GM12878 (cell line): ENCODE data around the gene AKT1S1. TPM values are rescaled to one million over a fixed set of nuclear protein-coding genes. Genes with fewer than 3 reads are reported as not detected.
A peak's percentile ranks its signal among the peaks of the same experiment; 100 is the strongest.

ENCODE experiments used
- ATF2 ChIP-seq: IDR thresholded peaks from 2 replicates; pipeline ENCODE4 v1.6.1; 2012; ENCODE audit warnings: low read length, inconsistent platforms
- BCLAF1 ChIP-seq: fragments of 450-650 bp; IDR thresholded peaks from 2 replicates; pipeline ENCODE4 v1.6.1; 2017; ENCODE audit warnings: antibody characterized with exemption, mild to moderate bottlenecking, moderate library complexity
- CEBPZ ChIP-seq: fragments of 150-350 bp; IDR thresholded peaks from 2 replicates; pipeline ENCODE4 v1.6.1; 2016; ENCODE audit warnings: low read depth, low read length
- EGR1 ChIP-seq, 2 experiments: IDR thresholded peaks; 1 replicate in 1 of 2; 2 replicates in 1 of 2; pipeline ENCODE4 v1.6.1; 2011 to 2012; ENCODE audit warnings: low read depth in 2 of 2, low read length in 2 of 2, borderline replicate concordance in 1 of 2, mild to moderate bottlenecking in 1 of 2, moderate library complexity in 1 of 2
- GABPA ChIP-seq: IDR thresholded peaks from 2 replicates; pipeline ENCODE4 v1.6.1; 2014; ENCODE audit warnings: antibody characterized with exemption, low read depth, mild to moderate bottlenecking, inconsistent platforms
- IRF3 ChIP-seq: fragments of 450-650 bp; IDR thresholded peaks from 2 replicates; pipeline ENCODE4 v1.6.1; 2014; ENCODE audit warnings: mild to moderate bottlenecking
- MEF2B ChIP-seq: fragments of 450-650 bp; IDR thresholded peaks from 2 replicates; pipeline ENCODE4 v1.6.1; 2018; ENCODE audit warnings: mild to moderate bottlenecking, moderate library complexity; ENCODE audit not compliant: partially characterized antibody, poor library complexity, severe bottlenecking
- POLR2A ChIP-seq: IDR thresholded peaks from 2 replicates; pipeline ENCODE4 v1.6.1; 2011; ENCODE audit warnings: low read depth, mild to moderate bottlenecking, low read length
- RAD51 ChIP-seq: fragments of 450-650 bp; IDR thresholded peaks from 2 replicates; pipeline ENCODE4 v1.6.1; 2016; ENCODE audit warnings: moderate library complexity, mild to moderate bottlenecking, inconsistent platforms
- RELB ChIP-seq: fragments of 450-650 bp; IDR thresholded peaks from 2 replicates; pipeline ENCODE4 v1.6.1; 2017; ENCODE audit warnings: low read depth, mild to moderate bottlenecking, moderate library complexity
- SIX5 ChIP-seq: IDR thresholded peaks from 2 replicates; pipeline ENCODE4 v1.6.1; 2011; ENCODE audit warnings: mild to moderate bottlenecking, low read depth, low read length, moderate library complexity; ENCODE audit not compliant: severe bottlenecking
- ZBTB4 ChIP-seq: fragments of 450-650 bp; formaldehyde crosslinking; IDR thresholded peaks from 2 replicates; pipeline ENCODE4 v1.4.0; 2022; ENCODE audit warnings: mild to moderate bottlenecking, moderate library complexity
- ZSCAN29 ChIP-seq: fragments of 450-650 bp; IDR thresholded peaks from 2 replicates; pipeline ENCODE4 v1.6.1; 2017; ENCODE audit warnings: mild to moderate bottlenecking, moderate library complexity
- polyA plus RNA-seq, 11 experiments: library from polyadenylated mRNA; depleted of rRNA in 4 of 11; unstranded in 6 of 11; stranded (reverse) in 5 of 11; fragments of >200 nt; fragmentation: Nextera tagmentation in 4 of 11; fragmentation: Illumina TruSeq in 1 of 11; extraction: Ambion mirVana in 4 of 11; extraction: Trizol in 1 of 11; gene quantifications; 1 replicate in 1 of 11; 2 replicates in 10 of 11; pipeline versions ENCODE4 v1.2.1 to v1.2.3, GENCODE V29; 2011 to 2016; ENCODE audit warnings: inconsistent platforms in 2 of 11, missing spikeins in 2 of 11, low read depth in 1 of 11
- total RNA-seq, 4 experiments: library from RNA; depleted of rRNA in 3 of 4; stranded (reverse); fragments of >200 nt in 3 of 4; fragmentation: Illumina TruSeq in 1 of 4; extraction: Trizol in 1 of 4; gene quantifications; 2 replicates each; pipeline versions ENCODE4 v1.2.1 to v1.2.3, GENCODE V29; 2013 to 2021

The AKT1S1 gene
- total and polyA plus RNA-seq, 10 of the 15 experiments (the other 5 are each of a cell fraction or from before 2014, with no cell fraction given), result 0.43 to 23.0 (median 12.3) TPM

- TF ChIP-seq BCLAF1 (peak; percentile 91), EGR1 (IDR thresholded peaks at IDR 0.05; ENCODE audit: borderline replicate concordance in 1 of 2, low read depth in 2 of 2, low read length in 2 of 2) (0 out of 3 replicates have a peak, but pooled peaks of 1 of the 2 experiments have one; percentile 35), ZBTB4 (CRISPR knock-in tag) (no peak), RELB (peak; percentile 55; the same call in 1 of the 2 replicates), IRF3 (no peak; the same call in 1 of the 2 replicates), POLR2A (peak; percentile 86), ATF2 (no peak), CEBPZ (no peak), ZSCAN29 (no peak), SIX5 (peak; percentile 45), GABPA (peak; percentile 88), RAD51 (peak; percentile 98), MEF2B (peak; percentile 8)
These were observed at the start of gene AKT1S1, which contains the start of gene TBC1D17 (continued) for GRCh38 chr19:49877020-49877878.
